Measurements from ENCODE around the gene KRT6B.

The KRT6B gene

DNA sequence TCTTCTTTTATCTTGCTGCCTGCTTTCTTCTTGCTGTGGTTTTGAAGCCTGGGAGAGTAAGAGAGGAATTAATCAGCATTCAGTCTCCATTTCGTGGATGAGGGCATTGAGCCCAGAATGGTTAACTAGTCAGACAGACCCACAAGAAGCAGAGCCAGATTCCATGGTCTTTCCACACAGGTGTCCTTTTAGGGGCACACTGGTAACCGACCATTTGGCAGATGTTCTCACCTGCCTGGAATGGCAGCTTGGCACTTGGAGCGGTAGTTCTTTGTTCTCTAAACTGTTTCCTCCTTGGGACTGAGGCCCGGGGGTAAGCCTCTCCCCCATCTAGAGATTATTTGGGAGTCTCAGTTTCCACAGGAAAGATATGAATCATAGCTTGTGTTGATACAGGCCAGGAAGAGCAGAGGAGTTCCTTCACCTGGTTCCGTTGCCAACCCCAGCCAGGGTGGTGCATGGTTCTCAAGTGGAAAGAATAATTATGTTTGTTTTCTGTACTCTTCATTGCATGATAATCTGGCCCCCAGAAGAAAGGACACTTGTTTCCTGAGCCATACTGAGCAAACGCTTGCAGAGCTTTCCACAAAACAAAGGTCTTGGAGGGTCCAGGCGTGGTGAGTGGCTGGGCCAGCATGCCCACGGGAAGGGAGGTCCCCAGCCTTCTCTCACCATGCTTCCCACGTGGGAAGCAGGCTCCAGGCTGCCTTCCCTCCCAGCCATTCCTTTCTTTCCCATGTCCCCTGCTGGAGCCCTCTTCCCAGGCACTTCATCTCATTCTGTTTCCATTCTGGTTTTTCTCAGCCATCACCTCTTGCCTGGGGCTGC is 15.7 kb downstream of the KRT6B start:
- no peak for DNase-seq

DNA sequence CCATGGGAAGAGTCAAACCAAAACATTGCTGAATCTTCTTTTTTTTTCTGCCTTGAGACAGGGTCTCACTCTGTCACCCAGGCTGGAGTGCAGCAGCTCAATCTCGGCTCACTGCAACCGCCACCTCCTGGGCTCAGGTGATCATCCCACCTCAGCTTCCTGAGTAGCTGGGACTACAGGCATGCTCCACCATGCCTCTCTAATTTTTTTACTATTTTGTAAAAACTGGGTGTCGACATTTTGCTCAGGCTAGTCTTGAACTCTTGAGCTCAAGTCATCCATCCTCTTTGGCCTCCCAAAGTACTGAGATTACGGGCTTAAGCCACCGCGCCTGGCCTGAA is 16.3 kb downstream of the KRT6B start:
- DNase-seq: no peak

DNA sequence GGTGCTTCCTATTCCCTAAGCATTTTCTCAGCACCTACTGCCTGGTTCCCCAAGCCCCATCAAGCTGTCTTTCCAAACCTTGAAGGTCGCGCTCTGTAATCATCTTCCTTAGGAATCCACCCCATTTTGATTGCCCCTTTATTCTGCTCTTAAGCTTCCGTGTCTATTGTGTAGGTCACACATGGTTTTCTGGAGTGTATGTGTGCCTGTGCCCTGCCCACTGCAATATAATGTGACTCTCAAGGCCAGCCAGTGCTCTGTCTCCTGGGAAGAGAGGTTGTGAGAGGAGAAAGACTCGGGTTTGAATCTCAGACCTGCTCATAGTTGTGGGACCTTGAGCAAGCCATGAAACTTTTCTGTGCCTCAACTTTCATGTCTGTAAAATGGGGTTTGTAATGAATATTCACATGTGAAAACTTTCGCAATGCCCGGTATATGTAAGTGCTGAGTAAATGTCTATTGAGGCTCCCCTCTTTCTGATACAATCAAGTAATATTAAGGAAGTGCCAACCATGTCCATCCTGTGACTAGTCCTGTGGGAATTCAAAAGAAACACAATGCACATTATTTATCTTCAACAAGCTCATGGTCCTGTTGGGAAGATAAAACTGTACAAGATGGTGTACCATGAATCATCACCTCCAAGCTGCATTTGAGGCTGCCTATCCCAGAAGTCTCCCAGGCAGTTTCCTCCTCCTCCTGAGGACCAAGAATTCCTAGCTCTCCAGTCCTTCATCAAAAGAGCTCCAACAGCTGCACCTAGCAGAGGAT is 17.0 kb downstream of the KRT6B start:
- DNase-seq: peak; percentile 50

DNA sequence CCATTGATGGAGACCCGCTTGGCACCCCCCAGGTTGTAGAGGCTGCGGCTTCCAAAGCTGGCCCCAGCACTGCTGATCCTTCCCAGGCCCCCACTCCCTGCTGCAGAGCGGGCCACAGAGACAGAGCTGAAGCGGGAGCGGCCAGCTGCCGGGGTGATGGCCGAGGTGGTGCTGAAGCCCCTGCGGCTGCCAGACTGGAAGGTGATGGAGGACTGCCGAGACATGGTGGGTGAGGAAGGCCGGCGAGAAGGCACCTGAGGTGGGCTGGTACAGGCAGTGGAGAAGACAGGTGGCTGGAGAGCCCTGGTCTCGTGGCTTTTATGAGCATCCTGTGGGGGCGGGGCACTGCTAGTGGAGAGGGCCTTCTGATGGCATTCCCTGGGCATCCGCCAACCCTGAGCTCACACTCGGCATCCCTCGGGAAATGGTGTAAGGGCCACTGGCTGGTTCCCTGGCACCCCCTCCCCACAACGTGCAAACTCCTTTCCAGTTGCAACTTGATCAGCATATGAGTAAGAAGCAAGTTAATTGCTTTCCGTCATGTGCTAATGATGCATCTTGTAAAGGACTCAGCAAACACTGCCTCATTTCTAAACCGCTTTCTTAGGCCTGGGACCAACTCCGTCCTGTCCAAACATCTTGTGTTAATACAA is 17.7 kb downstream of the KRT6B start, which contains the start of gene KRT75:
Gene KRT75, minus strand, starts transcription at position 291 of the 653 bp plus-strand sequence. Its CDS starts 67 bp downstream, at position 224.
- peak; percentile 13 for DNase-seq

GRCh38 chr12:52433501-52434080 is 18.4 kb downstream of the KRT6B start:
- DNase-seq: no peak

DNA sequence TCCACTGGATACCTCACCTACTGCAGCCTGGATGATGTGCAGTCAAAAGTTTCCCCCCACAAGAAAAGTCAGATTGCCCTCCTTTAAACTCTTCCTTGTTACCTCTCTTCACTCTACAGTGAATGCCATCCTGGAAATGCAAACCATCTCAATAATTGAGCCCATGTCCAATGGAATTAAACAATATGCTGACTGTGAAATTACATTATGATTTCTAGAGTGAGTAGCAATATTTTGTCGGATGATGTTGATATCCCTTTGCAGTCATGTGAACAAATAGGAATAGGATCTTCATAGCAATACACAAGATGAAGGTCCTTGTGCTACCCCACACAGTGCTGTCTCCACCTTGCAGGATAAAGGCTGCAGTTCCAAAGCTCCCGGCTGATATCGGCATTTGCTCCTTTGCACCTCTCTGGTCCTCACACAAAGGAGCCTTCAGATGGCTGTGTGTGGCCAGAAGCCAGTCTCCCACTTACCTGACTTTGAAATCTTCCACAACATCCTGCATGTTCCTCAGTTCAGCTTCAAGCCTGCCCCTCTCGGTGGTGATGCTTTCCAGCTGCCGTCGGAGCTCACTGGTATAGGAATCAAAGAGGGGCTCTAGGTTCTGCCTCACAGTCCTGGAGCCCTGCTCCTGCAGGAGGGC is 19.3 kb downstream of the KRT6B start:
- DNase-seq: no peak

- DNase-seq: no peak
Measured at GRCh38 chr12:52428121-52428520, 23.8 kb downstream of the KRT6B start.

DNA sequence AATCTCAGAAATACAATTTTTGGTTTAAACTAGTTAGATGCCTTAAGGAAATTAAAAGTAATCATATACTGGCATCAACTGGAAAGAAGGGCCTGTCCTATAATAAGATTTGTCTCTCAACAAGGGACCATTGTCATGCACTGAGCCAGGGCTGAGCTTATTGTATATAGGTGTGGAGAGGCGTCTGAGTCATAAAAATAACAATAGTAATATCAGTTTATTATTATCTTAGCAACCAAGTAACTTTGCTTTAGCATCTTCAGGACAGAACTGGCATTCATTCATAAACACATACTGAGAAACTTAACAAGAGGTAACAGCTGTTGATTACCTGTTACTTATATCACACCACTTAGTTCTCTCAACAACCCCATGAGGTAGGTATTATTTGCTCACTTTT is 24.9 kb downstream of the KRT6B start:
- DNase-seq: no peak

DNA sequence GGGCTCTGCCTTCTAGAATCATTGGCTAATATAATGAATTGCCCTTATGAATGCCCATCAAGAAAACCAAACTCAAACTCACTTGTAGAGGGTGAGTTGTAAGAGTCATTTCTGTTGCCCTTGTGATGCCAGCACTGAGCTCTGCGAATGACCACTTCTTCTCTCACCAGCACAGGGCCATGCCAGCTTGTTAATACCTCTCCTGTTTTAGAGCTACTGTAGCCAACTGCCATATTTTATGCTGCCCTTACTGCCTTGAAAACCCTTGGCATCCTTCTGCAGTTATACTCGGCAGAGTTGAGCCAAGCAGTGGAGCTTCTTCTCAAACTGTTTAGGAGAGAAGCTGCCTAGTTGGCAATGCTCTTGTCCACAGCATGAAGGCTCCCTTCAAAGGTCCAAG is 25.9 kb downstream of the KRT6B start:
- no peak for DNase-seq

GRCh38 chr12:52425466-52425865 is 26.5 kb downstream of the KRT6B start:
- DNase-seq: no peak

- DNase-seq: no peak
Measured at GRCh38 chr12:52423661-52424500, 28.1 kb downstream of the KRT6B start.

- DNase-seq: no peak
Measured at GRCh38 chr12:52423035-52423434, 28.9 kb downstream of the KRT6B start.

DNA sequence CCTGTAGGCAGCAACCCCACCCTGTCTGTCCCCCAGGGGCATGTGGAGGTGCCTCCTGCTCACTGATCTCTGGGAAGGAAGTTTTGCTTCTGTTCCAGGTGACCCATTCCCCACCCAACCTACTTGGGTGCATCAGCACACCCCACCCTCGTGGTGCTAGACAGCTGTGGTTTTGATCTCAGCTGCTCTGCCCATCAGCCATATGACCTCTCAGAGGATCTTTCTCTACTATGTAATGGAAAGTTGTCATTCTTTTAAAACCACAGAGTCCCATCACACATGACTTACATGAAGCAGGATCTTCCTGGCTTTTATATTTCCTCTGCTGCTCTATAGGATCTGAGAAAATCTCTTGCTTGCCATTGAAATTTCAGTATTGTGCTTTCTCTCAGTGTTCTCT is 32.3 kb downstream of the KRT6B start:
- peak; percentile 53 for DNase-seq

GRCh38 chr12:52418576-52419110 is 33.3 kb downstream of the KRT6B start:
- DNase-seq: no peak

DNA sequence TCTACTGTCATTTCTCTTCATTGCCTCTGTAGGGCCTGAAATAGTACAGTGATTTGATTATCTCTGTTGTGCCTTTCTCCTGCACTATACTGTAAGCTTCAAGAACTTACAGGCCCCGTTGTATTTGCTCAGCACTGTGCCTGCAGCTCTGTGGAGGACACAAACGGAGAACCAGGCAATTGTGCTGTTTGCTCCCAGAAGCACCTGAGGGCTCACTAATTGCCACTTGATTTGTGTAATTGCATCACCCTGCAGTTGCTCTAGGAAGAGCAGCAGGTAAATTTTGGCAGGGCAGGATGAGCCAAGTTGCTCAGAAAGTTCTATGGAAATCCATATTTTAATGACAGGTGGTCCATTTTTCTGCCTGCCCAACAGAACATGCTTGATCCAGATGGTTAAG is 34.2 kb downstream of the KRT6B start:
- DNase-seq: no peak

DNA sequence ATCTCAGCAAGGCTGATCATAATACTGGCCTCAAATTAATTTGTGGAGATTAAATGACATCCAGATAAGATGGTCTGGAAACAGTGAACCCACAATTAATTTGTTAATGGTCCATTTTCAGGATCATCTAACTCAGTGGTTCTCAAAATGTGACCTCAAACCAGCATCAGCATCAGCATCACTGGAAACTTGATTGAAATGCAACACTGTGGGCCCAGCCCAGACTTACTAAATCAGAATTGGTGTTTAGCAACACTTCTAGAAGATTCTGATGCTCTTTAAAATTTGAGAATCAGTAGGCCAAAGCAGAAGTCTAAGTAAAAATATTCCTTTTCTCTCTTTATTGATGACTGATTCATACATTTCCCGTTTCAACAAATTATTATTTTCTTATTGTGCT is 35.2 kb downstream of the KRT6B start:
- no peak for DNase-seq

- DNase-seq: peak; percentile 82
Measured at GRCh38 chr12:52415870-52416750, 35.8 kb downstream of the KRT6B start.

- DNase-seq: no peak
Measured at GRCh38 chr12:52414936-52415335, 37.0 kb downstream of the KRT6B start.

GRCh38 chr12:52413782-52414345 is 38.1 kb downstream of the KRT6B start:
- DNase-seq: no peak

- no peak for DNase-seq
Measured at GRCh38 chr12:52413202-52413601, 38.7 kb downstream of the KRT6B start.

Data from fibroblast of skin of back (primary cell).